Mesothelial cell of epicardium (in vitro differentiated cells): Measurements from ENCODE around the gene NTF4. TPM values are rescaled to one million over a fixed set of nuclear protein-coding genes. Genes with fewer than 3 reads are reported as not detected.

ENCODE experiments used
- DNase-seq, 2 experiments: peaks; one replicate each; pipeline ENCODE4 v3.0.0; 2021; ENCODE audit warnings: low spot score in 2 of 2; ENCODE audit not compliant: unreplicated experiment in 2 of 2
- H3K27ac Mint-ChIP-seq: 2 replicates; pipeline ENCODE4 v1.8.0; 2021; ENCODE audit warnings: mixed read lengths
- H3K27me3 Mint-ChIP-seq: 2 replicates; pipeline ENCODE4 v1.8.0; 2021; ENCODE audit warnings: low read depth, mixed read lengths
- H3K36me3 Mint-ChIP-seq: 2 replicates; pipeline ENCODE4 v1.8.0; 2021; ENCODE audit warnings: mixed read lengths
- H3K4me1 Mint-ChIP-seq: 2 replicates; pipeline ENCODE4 v1.8.0; 2021; ENCODE audit warnings: mixed read lengths
- H3K4me3 Mint-ChIP-seq: 2 replicates; pipeline ENCODE4 v1.8.0; 2021; ENCODE audit warnings: mild to moderate bottlenecking, moderate library complexity, mixed read lengths
- H3K9me3 Mint-ChIP-seq: 2 replicates; pipeline ENCODE4 v1.8.0; 2021; ENCODE audit warnings: mixed read lengths
- total RNA-seq: library from RNA; stranded (reverse); gene quantifications from 3 replicates; pipeline ENCODE4 v1.2.1, GENCODE V29; 2021
- TF ChIP-seq, protein P1 (sequence below): fragments of 200-600 bp; sonication (generic); IDR thresholded peaks from one replicate; pipeline ENCODE4 v1.5.0; 2021; ENCODE audit warnings: antibody characterized with exemption; ENCODE audit not compliant: unreplicated experiment

NTF4 gene
- total RNA-seq, 1 donor from 2014 or later = 48.5 TPM

DNA sequence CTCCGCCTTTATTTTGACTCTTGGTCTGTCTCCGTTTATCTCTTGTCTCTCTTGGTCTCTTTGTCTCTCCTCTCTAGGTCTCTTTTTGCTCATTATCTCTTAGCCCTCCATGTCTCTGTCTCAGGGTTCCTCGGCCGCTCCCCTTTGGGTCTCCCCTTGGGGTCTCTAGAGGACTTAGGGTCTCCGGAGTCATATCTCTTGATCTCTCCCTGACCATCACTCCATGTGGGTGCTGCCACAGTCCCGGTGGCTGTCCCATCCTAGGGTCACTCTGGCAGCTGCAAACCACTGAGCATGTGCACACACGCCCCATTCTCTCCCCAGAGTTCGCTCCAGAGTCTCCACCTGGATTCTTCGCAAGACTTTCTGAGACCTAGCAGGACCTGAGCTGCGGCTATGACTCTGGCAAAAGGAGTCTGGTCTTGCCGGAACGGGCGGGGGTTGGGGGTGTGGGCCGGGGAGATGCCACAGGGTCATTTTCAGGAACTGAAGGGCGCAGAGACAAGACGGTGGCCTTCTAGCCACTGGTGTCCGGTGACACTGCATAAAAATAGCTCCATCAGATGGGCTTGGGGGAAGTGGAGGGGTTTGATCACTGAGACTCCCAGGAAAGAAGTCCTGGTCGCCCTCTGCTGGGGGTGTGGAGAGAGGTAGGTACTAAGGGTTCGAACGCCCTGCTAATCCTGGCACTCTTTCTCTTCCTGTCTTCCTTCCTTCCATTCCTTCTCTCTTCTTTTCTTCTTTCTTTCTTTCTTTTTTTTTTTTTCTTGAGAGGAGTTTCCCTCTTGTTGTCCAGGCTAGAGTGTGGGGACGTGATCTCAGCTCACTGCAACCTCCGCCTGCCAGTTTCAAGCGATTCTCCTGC, 9.1 kb upstream of the NTF4 start:
- peaks cover 49% of the 10 kb centered on the region for H3K27me3 Mint-ChIP-seq
- TF ChIP-seq, protein P1, sequence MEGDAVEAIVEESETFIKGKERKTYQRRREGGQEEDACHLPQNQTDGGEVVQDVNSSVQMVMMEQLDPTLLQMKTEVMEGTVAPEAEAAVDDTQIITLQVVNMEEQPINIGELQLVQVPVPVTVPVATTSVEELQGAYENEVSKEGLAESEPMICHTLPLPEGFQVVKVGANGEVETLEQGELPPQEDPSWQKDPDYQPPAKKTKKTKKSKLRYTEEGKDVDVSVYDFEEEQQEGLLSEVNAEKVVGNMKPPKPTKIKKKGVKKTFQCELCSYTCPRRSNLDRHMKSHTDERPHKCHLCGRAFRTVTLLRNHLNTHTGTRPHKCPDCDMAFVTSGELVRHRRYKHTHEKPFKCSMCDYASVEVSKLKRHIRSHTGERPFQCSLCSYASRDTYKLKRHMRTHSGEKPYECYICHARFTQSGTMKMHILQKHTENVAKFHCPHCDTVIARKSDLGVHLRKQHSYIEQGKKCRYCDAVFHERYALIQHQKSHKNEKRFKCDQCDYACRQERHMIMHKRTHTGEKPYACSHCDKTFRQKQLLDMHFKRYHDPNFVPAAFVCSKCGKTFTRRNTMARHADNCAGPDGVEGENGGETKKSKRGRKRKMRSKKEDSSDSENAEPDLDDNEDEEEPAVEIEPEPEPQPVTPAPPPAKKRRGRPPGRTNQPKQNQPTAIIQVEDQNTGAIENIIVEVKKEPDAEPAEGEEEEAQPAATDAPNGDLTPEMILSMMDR = no peak
- peaks cover 4% of the 10 kb centered on the region for H3K9me3 Mint-ChIP-seq
- peak overlapping the region; percentile 50 for H3K4me3 Mint-ChIP-seq
- H3K36me3 Mint-ChIP-seq = peaks cover 11% of the 10 kb centered on the region
- DNase-seq = no peak
- peaks cover 10% of the 10 kb centered on the region for H3K4me1 Mint-ChIP-seq
- H3K27ac Mint-ChIP-seq = no peak overlapping the region

DNA sequence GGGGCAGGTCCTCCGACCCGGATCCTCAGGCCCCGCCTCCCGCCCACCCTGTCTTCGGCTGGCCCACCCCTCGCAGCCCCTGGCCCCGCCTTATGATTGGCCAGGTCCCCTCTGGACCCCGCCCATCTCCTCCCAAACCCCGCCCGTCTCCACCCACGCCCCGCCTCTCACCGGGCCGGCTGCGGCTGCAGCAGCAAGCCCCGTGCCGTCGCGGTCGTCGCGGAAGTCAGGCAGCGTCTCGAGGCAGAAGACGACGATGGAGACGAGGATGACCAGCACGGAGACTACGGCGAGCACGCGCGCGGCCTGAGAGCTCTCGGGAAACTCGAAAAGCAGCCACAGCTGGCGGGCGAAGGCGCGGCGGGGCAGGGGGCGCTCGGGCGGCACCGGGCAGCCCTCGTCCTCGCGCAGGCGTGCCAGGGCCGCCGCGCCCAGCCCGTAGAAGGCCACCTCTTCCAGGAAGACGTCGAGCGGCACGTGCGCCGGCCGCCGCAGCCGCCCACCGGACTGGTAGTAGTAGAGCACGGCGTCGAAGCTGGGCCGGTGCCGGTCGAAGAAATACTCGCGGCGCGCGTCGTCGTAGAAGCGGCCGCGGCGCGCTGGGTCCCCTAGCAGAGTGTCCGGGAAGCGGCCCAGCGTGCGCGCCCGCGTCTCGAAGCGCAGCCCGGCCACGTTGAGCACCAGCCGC, 7.4 kb upstream of the NTF4 start:
- Mint-ChIP-seq H3K4me3 (peak overlapping the region; percentile 43), H3K4me1 (peaks cover 23% of the 10 kb centered on the region), H3K27me3 (peaks cover 49% of the 10 kb centered on the region), H3K36me3 (peaks cover 11% of the 10 kb centered on the region), H3K9me3 (peaks cover 4% of the 10 kb centered on the region), H3K27ac (no peak overlapping the region)
- no peak for DNase-seq
- TF ChIP-seq, protein P1 = no peak

DNA sequence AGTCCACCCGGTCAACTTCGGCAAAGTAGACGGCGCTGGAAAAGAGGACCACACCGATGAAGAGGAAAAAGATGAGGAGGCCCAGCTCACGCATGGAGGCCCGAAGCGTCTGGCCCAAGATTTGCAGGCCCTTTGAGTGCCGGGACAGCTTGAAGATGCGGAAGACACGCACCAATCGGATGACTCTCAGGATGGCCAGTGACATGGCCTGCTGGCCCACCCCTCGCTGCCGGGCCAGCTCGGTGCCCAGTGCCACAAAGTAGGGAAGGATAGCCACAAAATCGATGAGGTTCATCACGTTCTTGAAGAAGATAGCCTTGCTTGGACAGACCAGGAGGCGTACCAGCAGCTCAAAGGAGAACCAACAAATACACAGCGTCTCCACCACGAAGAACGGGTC, 5.8 kb upstream of the NTF4 start:
- Mint-ChIP-seq H3K27me3 (peaks cover 49% of the 10 kb centered on the region), H3K36me3 (peaks cover 11% of the 10 kb centered on the region), H3K27ac (no peak overlapping the region), H3K4me3 (peak overlapping the region; percentile 33), H3K4me1 (peaks cover 38% of the 10 kb centered on the region), H3K9me3 (peaks cover 4% of the 10 kb centered on the region)
- DNase-seq = no peak
- TF ChIP-seq, protein P1 = no peak

DNA sequence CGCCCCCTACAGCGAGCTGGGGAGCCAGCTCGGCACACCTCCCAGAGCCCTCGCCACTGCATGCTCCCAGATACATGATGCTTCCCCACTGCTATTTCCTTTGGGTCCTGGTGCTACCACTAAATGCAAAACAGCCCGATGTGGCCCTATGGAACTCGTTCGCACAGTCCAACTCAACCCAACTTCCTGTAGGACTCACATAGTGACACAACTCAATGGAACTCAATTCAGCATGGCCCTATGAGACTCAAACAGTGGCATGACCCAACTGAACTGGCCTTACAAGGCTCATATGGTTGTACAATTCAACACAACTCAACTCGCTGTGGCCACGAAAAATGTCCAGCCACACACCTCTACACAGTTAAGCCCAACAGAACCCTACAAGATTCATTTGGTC, 4.4 kb upstream of the NTF4 start:
- Mint-ChIP-seq H3K27me3 (peaks cover 43% of the 10 kb centered on the region), H3K9me3 (peaks cover 4% of the 10 kb centered on the region), H3K36me3 (peaks cover 11% of the 10 kb centered on the region), H3K27ac (no peak overlapping the region), H3K4me1 (peaks cover 47% of the 10 kb centered on the region), H3K4me3 (no peak overlapping the region)
- no peak for DNase-seq
- TF ChIP-seq, protein P1 = no peak

DNA sequence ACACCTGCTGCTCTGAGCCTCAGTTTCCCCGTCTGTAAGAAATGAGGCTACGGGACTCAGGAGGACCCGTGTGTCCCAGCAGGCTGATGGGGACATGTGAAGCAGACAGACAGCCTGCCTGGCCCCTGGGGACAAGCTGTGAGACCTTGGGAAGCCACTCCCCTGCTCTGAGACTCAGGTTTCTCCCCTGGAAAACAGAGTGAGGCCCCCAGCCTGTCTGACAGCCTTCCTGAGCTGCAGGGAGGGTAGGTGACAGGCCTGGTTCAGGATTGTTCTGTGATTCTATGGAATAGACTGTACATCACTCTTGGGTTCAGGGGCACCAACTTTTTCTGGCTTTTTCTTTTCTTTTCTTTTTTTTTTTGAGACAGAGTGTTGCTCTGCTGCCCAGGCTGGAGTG, 2.9 kb upstream of the NTF4 start:
- no peak for DNase-seq
- Mint-ChIP-seq H3K4me3 (no peak overlapping the region), H3K36me3 (peaks cover 5% of the 10 kb centered on the region), H3K27me3 (peaks cover 29% of the 10 kb centered on the region), H3K9me3 (peaks cover 4% of the 10 kb centered on the region), H3K27ac (peak overlapping the region; percentile 88), H3K4me1 (peaks cover 46% of the 10 kb centered on the region)
- TF ChIP-seq, protein P1 = no peak
